ENCODE measurements around the gene ZNF407.

Gene ZNF407

GRCh38 chr18:74994502-74995418 lies 397.1 kb downstream of the ZNF407 start:
- Histone ChIP-seq H3K9ac (ENCODE audit: insufficient read length, low read depth) (no peak overlapping the region), H3K36me3 (ENCODE audit: insufficient read depth, insufficient read length, low read length) (no peaks in the 10 kb centered on the region), H3K27me3 (ENCODE audit: insufficient read depth, insufficient read length) (no peaks in the 10 kb centered on the region), H3K4me1 (ENCODE audit: insufficient read depth, insufficient read length) (peaks cover 2% of the 10 kb centered on the region), H3K4me3 (ENCODE audit: insufficient read length, low read depth) (no peak overlapping the region), H3K9me3 (ENCODE audit: insufficient read depth, low read length) (no peaks in the 10 kb centered on the region)
- TF ChIP-seq YY1 (IDR thresholded peaks at IDR 0.05; ENCODE audit: insufficient read depth, insufficient read length), result no peak
- no peak for TF ChIP-seq ZNF274 (IDR thresholded peaks at IDR 0.05; ENCODE audit: low read depth, low read length)
- TF ChIP-seq SUZ12 (IDR thresholded peaks at IDR 0.05; ENCODE audit: extremely low read depth, insufficient read depth, insufficient read length), result no peak
- no peak for DNase-seq (ENCODE audit: low read depth, low spot score)

DNA sequence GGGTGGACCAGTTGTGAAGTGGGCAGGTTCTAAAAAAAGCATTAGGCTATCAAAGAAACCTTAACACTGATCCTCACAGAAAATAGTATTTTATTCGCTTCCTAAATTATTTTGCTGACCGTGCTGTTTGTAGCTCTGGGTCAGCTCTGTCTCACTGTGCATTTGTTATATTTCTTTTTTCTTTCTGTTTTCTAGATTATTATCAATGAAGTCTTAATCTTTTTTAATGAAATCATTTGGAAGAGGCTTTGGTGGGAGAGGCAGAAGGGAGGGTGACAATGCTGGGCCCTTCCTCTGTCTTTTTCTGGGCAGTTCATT lies 397.7 kb downstream of the ZNF407 start:
- DNase-seq (ENCODE audit: low read depth, low spot score), result no peak
- H3K9ac ChIP-seq (ENCODE audit: insufficient read length, low read depth), result no peak overlapping the region
- H3K9me3 ChIP-seq (ENCODE audit: insufficient read depth, low read length), result no peaks in the 10 kb centered on the region
- H3K27me3 ChIP-seq (ENCODE audit: insufficient read depth, insufficient read length), result no peaks in the 10 kb centered on the region
- H3K36me3 ChIP-seq (ENCODE audit: insufficient read depth, insufficient read length, low read length), result no peaks in the 10 kb centered on the region
- H3K4me3 ChIP-seq (ENCODE audit: insufficient read length, low read depth), result no peak overlapping the region
- no peak for TF ChIP-seq ZNF274 (IDR thresholded peaks at IDR 0.05; ENCODE audit: low read depth, low read length)
- no peak for TF ChIP-seq YY1 (IDR thresholded peaks at IDR 0.05; ENCODE audit: insufficient read depth, insufficient read length)
- no peak for TF ChIP-seq SUZ12 (IDR thresholded peaks at IDR 0.05; ENCODE audit: extremely low read depth, insufficient read depth, insufficient read length)
- H3K4me1 ChIP-seq (ENCODE audit: insufficient read depth, insufficient read length), result peaks cover 2% of the 10 kb centered on the region

DNA sequence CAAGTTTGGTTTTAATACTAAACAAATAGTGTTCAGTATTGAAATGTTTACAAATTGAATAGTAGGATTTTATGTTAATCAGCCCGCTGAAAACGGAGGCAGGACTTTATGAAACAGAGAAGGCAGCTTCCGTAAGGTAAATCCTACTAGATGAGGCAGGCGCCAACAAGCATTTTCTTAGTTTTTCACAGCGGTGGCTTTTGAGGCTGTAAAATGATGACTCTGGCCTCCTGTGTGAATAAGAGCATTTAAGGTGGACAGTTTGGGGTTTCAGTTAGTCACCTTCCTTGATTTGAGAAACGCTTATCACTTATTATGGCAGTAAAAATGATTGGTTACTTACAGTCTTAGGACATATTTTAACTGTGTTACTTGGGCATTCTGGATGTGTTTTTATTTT lies 398.4 kb downstream of the ZNF407 start:
- Histone ChIP-seq H3K9ac (ENCODE audit: insufficient read length, low read depth) (no peak overlapping the region), H3K27me3 (ENCODE audit: insufficient read depth, insufficient read length) (no peaks in the 10 kb centered on the region), H3K36me3 (ENCODE audit: insufficient read depth, insufficient read length, low read length) (no peaks in the 10 kb centered on the region), H3K4me1 (ENCODE audit: insufficient read depth, insufficient read length) (peaks cover 2% of the 10 kb centered on the region), H3K4me3 (ENCODE audit: insufficient read length, low read depth) (no peak overlapping the region), H3K9me3 (ENCODE audit: insufficient read depth, low read length) (no peaks in the 10 kb centered on the region)
- TF ChIP-seq SUZ12 (IDR thresholded peaks at IDR 0.05; ENCODE audit: extremely low read depth, insufficient read depth, insufficient read length) (no peak), YY1 (IDR thresholded peaks at IDR 0.05; ENCODE audit: insufficient read depth, insufficient read length) (no peak), ZNF274 (IDR thresholded peaks at IDR 0.05; ENCODE audit: low read depth, low read length) (no peak)
- DNase-seq (ENCODE audit: low read depth, low spot score), result no peak

GRCh38 chr18:74996996-74997395 lies 399.3 kb downstream of the ZNF407 start:
- DNase-seq (ENCODE audit: low read depth, low spot score), result no peak
- Histone ChIP-seq H3K4me3 (ENCODE audit: insufficient read length, low read depth) (no peak overlapping the region), H3K36me3 (ENCODE audit: insufficient read depth, insufficient read length, low read length) (no peaks in the 10 kb centered on the region), H3K9me3 (ENCODE audit: insufficient read depth, low read length) (no peaks in the 10 kb centered on the region), H3K9ac (ENCODE audit: insufficient read length, low read depth) (no peak overlapping the region), H3K27me3 (ENCODE audit: insufficient read depth, insufficient read length) (no peaks in the 10 kb centered on the region), H3K4me1 (ENCODE audit: insufficient read depth, insufficient read length) (peaks cover 2% of the 10 kb centered on the region)
- TF ChIP-seq SUZ12 (IDR thresholded peaks at IDR 0.05; ENCODE audit: extremely low read depth, insufficient read depth, insufficient read length) (no peak), YY1 (IDR thresholded peaks at IDR 0.05; ENCODE audit: insufficient read depth, insufficient read length) (no peak), ZNF274 (IDR thresholded peaks at IDR 0.05; ENCODE audit: low read depth, low read length) (no peak)

- Histone ChIP-seq H3K9me3 (ENCODE audit: insufficient read depth, low read length) (no peaks in the 10 kb centered on the region), H3K36me3 (ENCODE audit: insufficient read depth, insufficient read length, low read length) (no peaks in the 10 kb centered on the region), H3K4me3 (ENCODE audit: insufficient read length, low read depth) (no peak overlapping the region), H3K9ac (ENCODE audit: insufficient read length, low read depth) (no peak overlapping the region), H3K4me1 (ENCODE audit: insufficient read depth, insufficient read length) (no peaks in the 10 kb centered on the region), H3K27me3 (ENCODE audit: insufficient read depth, insufficient read length) (no peaks in the 10 kb centered on the region)
- no peak for DNase-seq (ENCODE audit: low read depth, low spot score)
- no peak for TF ChIP-seq ZNF274 (IDR thresholded peaks at IDR 0.05; ENCODE audit: low read depth, low read length)
- TF ChIP-seq SUZ12 (IDR thresholded peaks at IDR 0.05; ENCODE audit: extremely low read depth, insufficient read depth, insufficient read length), result no peak
- TF ChIP-seq YY1 (IDR thresholded peaks at IDR 0.05; ENCODE audit: insufficient read depth, insufficient read length), result no peak
Observed at GRCh38 chr18:75000920-75001319, 403.2 kb downstream of the ZNF407 start.

DNA sequence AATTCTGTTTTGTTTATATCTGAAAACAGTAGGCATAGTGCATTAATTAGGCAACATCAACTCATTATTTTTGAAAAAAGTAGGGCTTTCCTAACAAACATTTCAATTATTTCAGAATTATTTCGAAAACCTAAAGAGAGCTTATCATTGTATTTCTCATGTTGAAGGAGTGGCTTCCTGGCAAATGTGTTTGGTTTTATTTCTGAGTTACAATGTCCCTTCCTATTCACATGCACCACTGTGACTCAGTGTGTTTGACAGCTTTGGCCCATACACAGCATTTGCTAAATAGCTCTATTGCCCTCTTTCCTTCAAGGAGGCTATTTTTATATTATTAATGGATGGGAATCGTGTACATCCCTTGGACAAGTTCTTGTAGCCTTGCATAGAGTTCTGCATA lies 405.4 kb downstream of the ZNF407 start:
- Histone ChIP-seq H3K4me3 (ENCODE audit: insufficient read length, low read depth) (no peak overlapping the region), H3K9me3 (ENCODE audit: insufficient read depth, low read length) (no peaks in the 10 kb centered on the region), H3K4me1 (ENCODE audit: insufficient read depth, insufficient read length) (no peaks in the 10 kb centered on the region), H3K9ac (ENCODE audit: insufficient read length, low read depth) (no peak overlapping the region), H3K36me3 (ENCODE audit: insufficient read depth, insufficient read length, low read length) (no peaks in the 10 kb centered on the region), H3K27me3 (ENCODE audit: insufficient read depth, insufficient read length) (no peaks in the 10 kb centered on the region)
- no peak for TF ChIP-seq ZNF274 (IDR thresholded peaks at IDR 0.05; ENCODE audit: low read depth, low read length)
- TF ChIP-seq YY1 (IDR thresholded peaks at IDR 0.05; ENCODE audit: insufficient read depth, insufficient read length), result no peak
- no peak for TF ChIP-seq SUZ12 (IDR thresholded peaks at IDR 0.05; ENCODE audit: extremely low read depth, insufficient read depth, insufficient read length)
- DNase-seq (ENCODE audit: low read depth, low spot score), result no peak

DNA sequence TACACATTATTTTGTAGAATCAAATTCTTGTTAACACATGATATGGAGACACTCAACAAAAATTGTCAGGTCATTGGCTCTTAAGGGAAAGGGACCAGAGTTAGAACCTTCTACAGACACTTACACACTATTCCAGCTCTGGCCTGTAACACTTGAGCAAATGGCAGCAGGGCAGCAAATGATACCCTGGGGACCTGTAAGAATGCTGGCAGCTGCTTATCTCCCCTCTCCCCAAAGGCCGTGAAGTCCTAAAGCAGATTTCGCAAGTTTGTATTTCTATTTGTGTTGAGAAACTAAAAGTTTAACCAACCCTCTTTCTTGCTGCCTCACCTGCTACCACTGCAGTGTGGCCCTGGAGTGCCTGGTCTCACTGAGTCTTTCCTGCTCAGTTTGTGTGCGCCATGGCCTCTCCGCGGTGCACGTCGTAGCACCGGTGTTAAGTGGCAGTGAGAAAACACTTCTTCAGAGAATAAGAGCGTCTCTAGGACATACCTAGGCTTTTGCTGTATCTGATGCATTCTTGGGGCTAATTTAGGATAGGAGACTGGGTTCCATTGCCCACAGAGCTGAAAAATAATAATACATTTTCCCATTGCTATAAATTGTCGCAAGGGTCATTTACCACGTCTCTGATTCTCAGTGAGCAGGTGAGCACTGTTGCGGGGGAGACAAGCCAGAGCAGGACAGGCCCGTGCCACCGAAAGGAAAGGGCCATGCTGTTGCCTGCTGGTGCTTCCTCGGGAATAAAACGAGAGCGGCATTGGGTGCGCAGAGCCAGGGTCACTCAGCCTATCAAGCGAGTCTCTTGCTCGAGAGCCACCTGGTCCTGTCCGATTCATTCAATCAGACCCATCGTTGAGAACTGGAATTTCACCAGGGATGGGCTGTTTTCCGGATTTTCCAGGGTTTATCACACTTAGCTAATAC lies 406.4 kb downstream of the ZNF407 start:
- no peak for TF ChIP-seq SUZ12 (IDR thresholded peaks at IDR 0.05; ENCODE audit: extremely low read depth, insufficient read depth, insufficient read length)
- no peak for TF ChIP-seq YY1 (IDR thresholded peaks at IDR 0.05; ENCODE audit: insufficient read depth, insufficient read length)
- no peak for TF ChIP-seq ZNF274 (IDR thresholded peaks at IDR 0.05; ENCODE audit: low read depth, low read length)
- DNase-seq (ENCODE audit: low read depth, low spot score), result no peak

More for the DNA sequence above, 406.4 kb downstream of the ZNF407 start:
- H3K27me3 ChIP-seq (ENCODE audit: insufficient read depth, insufficient read length), result no peaks in the 10 kb centered on the region
- H3K4me3 ChIP-seq (ENCODE audit: insufficient read length, low read depth), result no peak overlapping the region
- no peaks in the 10 kb centered on the region for H3K4me1 ChIP-seq (ENCODE audit: insufficient read depth, insufficient read length)
- H3K36me3 ChIP-seq (ENCODE audit: insufficient read depth, insufficient read length, low read length), result no peaks in the 10 kb centered on the region
- H3K9me3 ChIP-seq (ENCODE audit: insufficient read depth, low read length), result no peaks in the 10 kb centered on the region
- H3K9ac ChIP-seq (ENCODE audit: insufficient read length, low read depth), result no peak overlapping the region

All from NT2/D1 (cell line).